Osteoblast (primary cell): ENCODE data around the gene ZC3HAV1. TPM values are rescaled to one million over a fixed set of nuclear protein-coding genes. Genes with fewer than 3 reads are reported as not detected.

Source experiments
- DNase-seq: peaks from one replicate; pipeline ENCODE4 v3.0.0; 2011; ENCODE audit warnings: low spot score, mixed read lengths; ENCODE audit not compliant: insufficient read length; ENCODE audit errors: missing footprints
- H2AFZ ChIP-seq: 2 replicates; pipeline ENCODE4 v1.6.0; 2011; ENCODE audit warnings: mild to moderate bottlenecking, low read length
- H3K27ac ChIP-seq: 2 replicates; pipeline ENCODE4 v1.5.1; 2011; ENCODE audit warnings: mild to moderate bottlenecking, low read depth, low read length, moderate library complexity
- H3K27me3 ChIP-seq: 2 replicates; pipeline ENCODE4 v1.6.0; 2012; ENCODE audit warnings: mild to moderate bottlenecking, control low read depth, inconsistent platforms, low read length, moderate library complexity; ENCODE audit not compliant: insufficient read depth
- H3K36me3 ChIP-seq: 2 replicates; pipeline ENCODE4 v1.5.1; 2011; ENCODE audit warnings: mild to moderate bottlenecking, low read length, control low read depth, moderate library complexity; ENCODE audit not compliant: insufficient read depth
- H3K4me1 ChIP-seq: 2 replicates; pipeline ENCODE4 v1.5.1; 2011; ENCODE audit warnings: mild to moderate bottlenecking, low read length, control low read depth, moderate library complexity; ENCODE audit not compliant: insufficient read depth
- H3K4me2 ChIP-seq: 2 replicates; pipeline ENCODE4 v1.6.0; 2011; ENCODE audit warnings: mild to moderate bottlenecking, low read length; ENCODE audit not compliant: insufficient read depth
- H3K4me3 ChIP-seq: fragments of 200-600 bp; sonication (generic); 3 replicates; pipeline ENCODE4 v1.5.1; 2012; ENCODE audit warnings: mild to moderate bottlenecking, low read length, inconsistent platforms; ENCODE audit not compliant: insufficient read depth
- H3K79me2 ChIP-seq: 2 replicates; pipeline ENCODE4 v1.6.0; 2012; ENCODE audit warnings: mild to moderate bottlenecking, low read length, control low read depth, inconsistent platforms; ENCODE audit not compliant: insufficient read depth
- H3K9me3 ChIP-seq: 2 replicates; pipeline ENCODE4 v1.5.1; 2011; ENCODE audit warnings: low read depth, low read length, control low read depth
- H4K20me1 ChIP-seq: 2 replicates; pipeline ENCODE4 v1.6.0; 2012; ENCODE audit warnings: mild to moderate bottlenecking, low read length, control low read depth; ENCODE audit not compliant: insufficient read depth
- total RNA-seq: library from RNA; depleted of rRNA; stranded (reverse); fragments of >200 nt; gene quantifications from 2 replicates; pipeline ENCODE4 v1.2.3, GENCODE V29; 2012
- TF ChIP-seq, protein P1 (sequence below): IDR thresholded peaks from 2 replicates; pipeline ENCODE4 v1.5.1; 2011; ENCODE audit warnings: mild to moderate bottlenecking, low read depth, low read length, moderate library complexity; ENCODE audit errors: extremely low read depth

ZC3HAV1 gene
- total RNA-seq, 1 donor, result 44.5 TPM

DNA sequence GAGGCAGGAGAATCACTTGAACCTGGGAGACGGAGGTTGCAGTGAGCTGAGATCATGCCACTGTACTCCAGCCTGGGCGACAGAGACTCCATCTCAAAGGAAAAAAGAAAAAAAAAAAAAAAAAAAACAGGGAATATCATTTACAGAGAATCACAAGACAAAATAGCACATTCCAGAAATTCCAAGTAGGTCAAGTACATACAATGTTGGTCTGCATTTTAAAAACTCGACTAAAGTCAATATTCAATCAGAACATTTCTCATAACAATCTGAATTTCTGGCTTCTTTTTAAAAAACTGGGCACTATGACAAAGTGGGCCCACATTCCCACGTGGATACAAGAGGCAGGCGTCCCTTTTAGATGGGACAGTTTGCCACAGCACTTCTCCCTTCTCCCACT, 86.4 kb downstream of the ZC3HAV1 start:
- H2AFZ ChIP-seq, result no peak overlapping the region
- H3K4me2 ChIP-seq, result no peak overlapping the region
- no peak for DNase-seq
- H3K9me3 ChIP-seq, result no peaks in the 10 kb centered on the region
- H3K4me1 ChIP-seq, result peaks cover 6% of the 10 kb centered on the region
- H4K20me1 ChIP-seq, result no peaks in the 10 kb centered on the region
- H3K79me2 ChIP-seq, result no peaks in the 10 kb centered on the region
- peaks cover 38% of the 10 kb centered on the region for H3K36me3 ChIP-seq
- H3K27ac ChIP-seq, result no peak overlapping the region
- TF ChIP-seq, protein P1, sequence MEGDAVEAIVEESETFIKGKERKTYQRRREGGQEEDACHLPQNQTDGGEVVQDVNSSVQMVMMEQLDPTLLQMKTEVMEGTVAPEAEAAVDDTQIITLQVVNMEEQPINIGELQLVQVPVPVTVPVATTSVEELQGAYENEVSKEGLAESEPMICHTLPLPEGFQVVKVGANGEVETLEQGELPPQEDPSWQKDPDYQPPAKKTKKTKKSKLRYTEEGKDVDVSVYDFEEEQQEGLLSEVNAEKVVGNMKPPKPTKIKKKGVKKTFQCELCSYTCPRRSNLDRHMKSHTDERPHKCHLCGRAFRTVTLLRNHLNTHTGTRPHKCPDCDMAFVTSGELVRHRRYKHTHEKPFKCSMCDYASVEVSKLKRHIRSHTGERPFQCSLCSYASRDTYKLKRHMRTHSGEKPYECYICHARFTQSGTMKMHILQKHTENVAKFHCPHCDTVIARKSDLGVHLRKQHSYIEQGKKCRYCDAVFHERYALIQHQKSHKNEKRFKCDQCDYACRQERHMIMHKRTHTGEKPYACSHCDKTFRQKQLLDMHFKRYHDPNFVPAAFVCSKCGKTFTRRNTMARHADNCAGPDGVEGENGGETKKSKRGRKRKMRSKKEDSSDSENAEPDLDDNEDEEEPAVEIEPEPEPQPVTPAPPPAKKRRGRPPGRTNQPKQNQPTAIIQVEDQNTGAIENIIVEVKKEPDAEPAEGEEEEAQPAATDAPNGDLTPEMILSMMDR, result no peak
- H3K27me3 ChIP-seq, result no peaks in the 10 kb centered on the region
- no peak overlapping the region for H3K4me3 ChIP-seq

DNA sequence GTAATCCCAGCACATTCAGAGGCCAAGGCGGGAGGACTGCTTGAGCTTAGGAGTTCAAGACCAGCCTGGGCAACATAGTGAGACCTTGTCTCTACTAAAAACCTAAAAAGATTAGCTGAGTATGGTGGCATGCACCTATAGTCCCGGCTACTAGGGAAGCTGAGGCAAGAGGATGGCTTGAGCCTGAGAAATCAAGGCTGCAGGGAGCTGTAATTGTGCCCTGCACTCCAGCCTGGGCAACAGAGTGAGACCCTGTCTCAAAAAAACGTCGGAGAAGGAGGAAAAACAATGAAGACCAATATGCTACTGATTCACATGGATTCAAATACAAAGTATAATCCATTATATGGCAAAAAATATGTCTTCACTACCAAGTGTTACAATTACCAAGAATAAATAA, 87.2 kb downstream of the ZC3HAV1 start:
- Histone ChIP-seq H3K79me2 (no peaks in the 10 kb centered on the region), H2AFZ (no peak overlapping the region), H3K27ac (no peak overlapping the region), H3K27me3 (no peaks in the 10 kb centered on the region), H3K4me2 (no peak overlapping the region), H3K9me3 (no peaks in the 10 kb centered on the region), H4K20me1 (no peaks in the 10 kb centered on the region), H3K4me3 (no peak overlapping the region), H3K36me3 (peaks cover 31% of the 10 kb centered on the region), H3K4me1 (peaks cover 8% of the 10 kb centered on the region)
- no peak for DNase-seq
- TF ChIP-seq, protein P1, result no peak

DNA sequence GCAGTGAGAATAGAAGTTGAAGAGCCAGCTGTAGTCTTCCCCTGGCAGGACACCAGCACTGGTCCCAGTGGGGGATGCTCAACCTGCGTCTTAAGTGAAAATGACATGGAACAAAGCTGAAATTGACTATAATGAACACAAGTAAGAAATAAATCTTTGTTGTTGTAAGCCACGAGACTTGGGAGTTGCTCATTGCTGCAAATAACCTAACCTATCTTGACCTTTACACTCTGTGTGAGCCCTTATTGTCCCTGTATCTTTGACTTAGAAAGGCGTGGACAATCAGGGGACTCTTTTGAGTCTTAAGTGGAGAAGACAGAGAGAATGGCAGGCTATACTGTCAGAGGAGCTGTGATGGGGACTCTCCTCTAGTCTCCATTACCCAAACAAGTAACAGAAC, 90.6 kb downstream of the ZC3HAV1 start:
- no peaks in the 10 kb centered on the region for H4K20me1 ChIP-seq

DNA sequence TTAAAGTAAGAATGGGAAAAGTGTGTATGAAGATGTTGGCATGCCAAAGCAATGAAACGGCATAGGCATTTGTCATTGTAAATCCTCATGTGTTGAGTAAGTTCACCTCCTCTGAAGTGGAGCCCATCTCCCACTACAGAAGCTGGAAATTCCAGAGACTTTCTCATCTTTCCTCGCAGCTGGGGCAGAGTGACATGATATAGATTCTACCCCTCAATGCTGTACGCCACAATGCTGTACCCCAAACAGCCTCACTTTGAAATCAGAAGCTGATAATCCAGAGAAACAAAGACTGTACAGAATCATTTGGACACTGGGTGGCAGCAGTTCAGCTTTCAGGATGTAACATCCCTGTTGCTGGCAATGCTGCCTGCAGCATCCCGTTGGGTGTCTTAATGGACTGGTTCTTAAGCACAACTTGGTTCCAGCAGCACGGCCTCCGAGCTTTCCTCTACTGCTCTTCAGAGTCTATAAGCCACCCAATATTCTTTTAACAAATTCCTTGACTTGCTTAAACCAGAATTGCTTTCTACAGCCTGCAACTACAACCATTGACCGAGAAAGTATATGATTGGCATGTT, 92.5 kb downstream of the ZC3HAV1 start:
- peak overlapping the region; percentile 84 for H3K4me2 ChIP-seq
- H3K4me1 ChIP-seq, result peaks cover 3% of the 10 kb centered on the region
- H4K20me1 ChIP-seq, result no peaks in the 10 kb centered on the region
- peaks cover 8% of the 10 kb centered on the region for H3K36me3 ChIP-seq
- no peaks in the 10 kb centered on the region for H3K79me2 ChIP-seq
- peak overlapping the region; percentile 81 for H2AFZ ChIP-seq
- TF ChIP-seq, protein P1, result peak; percentile 74
- H3K27ac ChIP-seq, result peak overlapping the region; percentile 49
- H3K4me3 ChIP-seq, result peak overlapping the region; percentile 53
- no peaks in the 10 kb centered on the region for H3K9me3 ChIP-seq
- peak; percentile 87 for DNase-seq
- no peaks in the 10 kb centered on the region for H3K27me3 ChIP-seq

More for the DNA sequence above, 90.6 kb downstream of the ZC3HAV1 start:
- Histone ChIP-seq H3K36me3 (peaks cover 15% of the 10 kb centered on the region), H3K4me3 (no peak overlapping the region), H3K4me1 (peaks cover 10% of the 10 kb centered on the region), H3K27ac (no peak overlapping the region), H2AFZ (no peak overlapping the region), H3K79me2 (no peaks in the 10 kb centered on the region), H3K27me3 (no peaks in the 10 kb centered on the region), H3K4me2 (no peak overlapping the region), H3K9me3 (no peaks in the 10 kb centered on the region)
- TF ChIP-seq, protein P1, result no peak
- peak; percentile 19 for DNase-seq
